Measurements from ENCODE around the gene SHROOM3. TPM values are rescaled to one million over a fixed set of nuclear protein-coding genes. Genes with fewer than 3 reads are reported as not detected.

Gene SHROOM3
- total RNA-seq, 1 donor from 2014 or later = 16.2 TPM

DNA sequence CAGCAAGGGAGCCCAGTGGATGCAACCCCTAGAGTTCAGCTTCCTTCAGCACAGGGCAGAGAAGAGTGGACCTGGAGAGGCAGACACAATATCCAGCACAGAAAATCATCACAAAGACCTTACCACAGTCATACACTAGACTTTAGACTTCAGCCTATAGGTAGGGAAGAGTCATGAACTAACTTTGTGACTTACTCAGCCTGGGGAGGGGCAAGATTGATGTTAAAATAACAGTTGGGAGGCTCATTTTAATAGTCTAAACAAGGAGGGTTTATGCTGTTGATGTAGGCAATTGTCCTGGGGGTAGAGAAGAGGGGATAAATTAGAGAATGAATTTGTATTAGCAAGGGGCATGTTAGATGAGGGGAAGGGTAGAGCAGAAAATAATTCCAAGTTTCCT lies 338.7 kb downstream of the SHROOM3 start:
- Histone ChIP-seq H3K36me3 (peaks cover 20% of the 10 kb centered on the region), H3K4me1 (no peaks in the 10 kb centered on the region), H3K4me3 (no peak overlapping the region), H3K27ac (replicated peaks) (no peak overlapping the region), H3K9me3 (replicated peaks) (peaks cover 5% of the 10 kb centered on the region), H3K27me3 (ENCODE audit: low read depth) (no peaks in the 10 kb centered on the region)
- no peak for TF ChIP-seq CTCF (IDR thresholded peaks at IDR 0.05; ENCODE audit: borderline replicate concordance)
- no peak for DNase-seq
- intact Hi-C loops (cut with micrococcal nuclease) = no loop called here

DNA sequence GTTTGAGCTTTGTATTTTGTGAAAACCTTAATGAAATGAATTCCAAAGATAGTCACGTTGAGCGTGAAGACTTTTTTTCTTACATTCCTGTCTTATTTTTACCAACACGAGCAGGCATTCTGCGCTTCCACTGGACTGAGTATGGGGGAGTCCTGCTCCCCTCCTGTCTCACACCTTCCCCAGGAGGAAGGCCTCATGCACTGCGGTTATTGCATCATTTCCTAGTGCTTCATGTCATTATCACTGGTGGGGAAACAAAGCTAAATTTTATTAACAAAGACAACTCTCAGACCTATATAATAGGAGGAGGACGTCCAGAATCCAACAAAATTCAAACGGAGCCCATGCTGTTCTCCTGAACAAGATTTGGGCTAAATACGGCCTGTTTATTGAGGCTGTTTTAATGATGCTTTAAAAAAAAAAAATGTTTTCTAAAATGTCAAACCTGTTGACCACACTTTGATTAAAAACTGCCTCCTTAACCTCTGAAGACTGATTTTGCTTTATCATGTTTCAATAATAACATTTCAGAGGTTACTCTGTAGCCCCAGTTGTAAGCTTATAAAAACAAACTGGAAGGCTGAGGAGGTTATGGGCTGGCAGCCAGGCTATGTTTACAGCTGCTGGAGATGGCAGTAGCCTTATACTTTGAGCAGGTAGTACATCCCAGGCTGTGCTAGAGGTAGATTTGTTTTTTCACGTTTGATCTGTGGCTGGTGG lies 344.9 kb downstream of the SHROOM3 start:
- intact Hi-C loops (cut with micrococcal nuclease) = no loop called here
- Histone ChIP-seq H3K4me3 (no peak overlapping the region), H3K4me1 (no peaks in the 10 kb centered on the region), H3K36me3 (peaks cover 9% of the 10 kb centered on the region), H3K27ac (replicated peaks) (no peak overlapping the region), H3K27me3 (ENCODE audit: low read depth) (no peaks in the 10 kb centered on the region), H3K9me3 (replicated peaks) (peaks cover 5% of the 10 kb centered on the region)
- no peak for TF ChIP-seq CTCF (IDR thresholded peaks at IDR 0.05; ENCODE audit: borderline replicate concordance)
- no peak for DNase-seq

DNA sequence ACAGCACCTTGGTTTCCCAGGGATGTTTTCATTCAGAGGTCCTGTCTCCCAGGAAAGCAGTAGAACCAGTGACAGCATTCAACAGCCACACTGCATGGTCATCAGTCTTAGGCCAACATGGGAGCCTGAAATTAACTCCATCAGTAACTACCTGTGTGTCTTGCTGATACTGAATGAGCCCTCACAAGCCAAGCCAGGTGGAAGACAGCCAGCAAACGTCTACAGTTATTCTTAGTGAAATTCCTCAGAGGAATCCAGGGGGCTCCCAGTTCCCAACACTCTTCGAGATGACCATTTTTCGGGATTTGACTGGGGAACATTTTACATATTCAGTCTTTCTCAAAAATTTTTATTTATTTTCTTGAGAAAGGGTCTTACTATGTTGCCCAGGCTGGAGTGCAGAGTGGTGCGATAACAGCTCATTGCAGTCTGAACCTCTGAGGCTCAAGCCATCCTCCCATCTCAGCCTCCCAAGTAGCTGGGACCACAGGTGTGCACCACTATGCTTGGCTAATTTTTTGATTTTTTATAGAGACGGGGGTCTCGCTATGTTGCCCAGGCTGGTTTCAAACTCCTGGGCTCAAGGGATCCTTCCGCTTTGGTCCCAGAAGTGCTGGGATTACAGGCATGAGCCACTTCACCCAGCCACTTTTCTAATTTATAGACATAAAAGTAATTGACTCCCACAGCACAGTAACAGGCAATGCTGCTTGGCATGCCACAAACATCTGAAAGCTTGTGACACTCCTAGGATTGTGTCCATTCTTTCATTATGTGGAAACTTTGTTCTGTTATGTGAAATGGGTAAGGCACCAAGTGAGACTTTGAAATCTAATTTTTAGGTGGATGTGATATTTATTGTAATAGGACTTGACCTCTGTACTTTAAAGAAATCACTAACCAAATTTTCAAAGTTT lies 346.0 kb downstream of the SHROOM3 start:
- no peaks in the 10 kb centered on the region for H3K4me1 ChIP-seq
- no peak for DNase-seq
- no peak overlapping the region for H3K4me3 ChIP-seq
- no peaks in the 10 kb centered on the region for H3K27me3 ChIP-seq (ENCODE audit: low read depth)
- H3K36me3 ChIP-seq = peaks cover 9% of the 10 kb centered on the region
- intact Hi-C loops (cut with micrococcal nuclease) = no loop called here
- peaks cover 5% of the 10 kb centered on the region for H3K9me3 ChIP-seq (replicated peaks)
- no peak overlapping the region for H3K27ac ChIP-seq (replicated peaks)
- TF ChIP-seq CTCF (IDR thresholded peaks at IDR 0.05; ENCODE audit: borderline replicate concordance) = no peak

DNA sequence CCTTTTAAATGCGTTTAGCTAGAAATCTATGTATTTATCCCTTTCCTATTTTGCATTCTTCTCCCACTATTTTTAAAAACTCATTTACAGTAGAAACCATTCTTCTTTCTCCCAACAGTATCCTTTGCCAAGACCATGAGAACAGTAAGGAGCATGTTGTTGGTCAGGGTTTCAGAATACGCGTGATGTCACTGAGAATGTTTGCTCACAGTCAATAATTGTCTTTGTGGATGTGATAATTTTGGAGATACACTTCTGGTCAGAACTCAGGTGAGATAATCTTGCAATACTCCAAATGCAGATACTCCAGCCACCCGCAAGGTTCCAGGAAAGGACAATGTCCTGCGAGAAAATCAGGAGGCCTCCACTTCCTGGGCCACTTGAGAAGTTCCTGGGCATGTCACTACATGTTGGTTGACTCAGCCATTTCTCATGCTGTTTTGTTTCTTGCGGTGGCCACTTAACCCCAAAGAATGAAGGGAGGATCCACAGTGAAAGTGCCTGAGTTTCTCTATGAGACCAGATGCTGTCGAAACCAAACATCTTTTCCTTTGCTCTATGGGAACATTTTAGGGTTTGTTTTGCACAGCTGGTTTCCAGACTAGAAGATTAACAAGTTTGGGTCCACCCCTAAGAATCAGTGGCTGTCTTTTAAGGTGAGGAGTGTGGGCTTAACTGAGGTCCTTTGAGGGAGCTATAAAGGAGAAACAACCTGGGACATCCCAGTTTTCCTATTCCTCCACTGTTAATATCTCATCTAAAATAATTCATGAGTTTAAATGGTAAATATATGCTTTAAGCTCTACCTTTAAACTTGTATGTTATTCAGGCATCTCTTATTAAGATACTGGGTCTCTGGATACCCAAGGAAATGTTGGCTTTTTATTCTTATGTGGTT lies 346.9 kb downstream of the SHROOM3 start:
- H3K36me3 ChIP-seq = peaks cover 9% of the 10 kb centered on the region
- H3K27ac ChIP-seq (replicated peaks) = no peak overlapping the region
- TF ChIP-seq CTCF (IDR thresholded peaks at IDR 0.05; ENCODE audit: borderline replicate concordance) = no peak
- H3K27me3 ChIP-seq (ENCODE audit: low read depth) = no peaks in the 10 kb centered on the region
- no peak for DNase-seq
- H3K4me3 ChIP-seq = no peak overlapping the region
- intact Hi-C loops (cut with micrococcal nuclease) = no loop called here
- peaks cover 2% of the 10 kb centered on the region for H3K9me3 ChIP-seq (replicated peaks)
- no peaks in the 10 kb centered on the region for H3K4me1 ChIP-seq

DNA sequence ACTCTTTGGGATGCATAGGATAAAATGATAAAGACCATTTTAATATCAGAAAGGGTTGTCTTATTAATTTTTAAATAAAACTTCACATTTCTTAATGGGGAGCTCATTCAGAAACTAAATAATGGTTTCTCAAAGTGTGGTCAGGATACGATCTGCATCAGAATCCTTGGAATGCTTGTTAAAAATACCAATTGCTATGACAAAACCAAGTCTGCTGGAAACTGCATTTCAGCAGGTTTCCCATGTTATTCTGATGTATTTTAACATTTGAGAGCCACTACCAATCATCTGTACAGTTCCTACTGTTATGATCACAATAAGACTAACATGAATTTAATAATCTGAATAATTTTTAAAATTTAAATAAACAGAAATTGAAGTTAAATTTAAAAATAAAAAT lies 347.8 kb downstream of the SHROOM3 start:
- TF ChIP-seq CTCF (IDR thresholded peaks at IDR 0.05; ENCODE audit: borderline replicate concordance) = no peak

More for the DNA sequence above, 347.8 kb downstream of the SHROOM3 start:
- H3K27ac ChIP-seq (replicated peaks) = no peak overlapping the region
- H3K9me3 ChIP-seq (replicated peaks) = no peaks in the 10 kb centered on the region
- no peaks in the 10 kb centered on the region for H3K4me1 ChIP-seq
- H3K36me3 ChIP-seq = peaks cover 9% of the 10 kb centered on the region
- H3K27me3 ChIP-seq (ENCODE audit: low read depth) = no peaks in the 10 kb centered on the region
- no peak for DNase-seq
- H3K4me3 ChIP-seq = no peak overlapping the region
- intact Hi-C loops (cut with micrococcal nuclease) = no loop called here
